Central memory CD4-positive, alpha-beta T cell (primary cell): Measurements from ENCODE around the gene MYBBP1A.

ENCODE experiments used
- DNase-seq: peaks from one replicate; pipeline ENCODE4 v3.0.0; 2022

Gene MYBBP1A

DNA sequence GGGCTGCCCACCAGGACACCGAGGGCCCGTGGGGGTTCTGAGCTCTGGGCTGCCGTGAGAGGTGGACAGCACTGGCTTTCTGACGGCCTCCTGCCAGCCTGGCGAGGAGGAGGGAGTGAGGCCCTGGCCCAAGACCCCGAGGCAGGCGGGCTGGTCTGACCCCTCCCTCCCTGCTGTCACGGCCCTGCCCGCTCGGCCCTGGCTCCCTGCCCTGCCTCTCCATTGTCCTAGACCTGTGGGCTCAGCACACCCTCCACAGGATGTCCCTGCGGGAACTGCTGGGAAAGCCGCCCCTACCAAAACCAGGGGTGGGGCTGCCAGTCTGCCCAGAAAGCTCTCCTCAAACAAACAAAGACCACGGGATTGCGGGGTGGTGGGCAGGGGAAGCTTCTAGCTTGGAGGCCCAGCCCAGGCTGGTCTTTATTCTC, 35.8 kb downstream of the MYBBP1A start:
- DNase-seq = no peak

- no peak for DNase-seq
Observed at GRCh38 chr17:4518901-4519300, 36.3 kb downstream of the MYBBP1A start.

DNA sequence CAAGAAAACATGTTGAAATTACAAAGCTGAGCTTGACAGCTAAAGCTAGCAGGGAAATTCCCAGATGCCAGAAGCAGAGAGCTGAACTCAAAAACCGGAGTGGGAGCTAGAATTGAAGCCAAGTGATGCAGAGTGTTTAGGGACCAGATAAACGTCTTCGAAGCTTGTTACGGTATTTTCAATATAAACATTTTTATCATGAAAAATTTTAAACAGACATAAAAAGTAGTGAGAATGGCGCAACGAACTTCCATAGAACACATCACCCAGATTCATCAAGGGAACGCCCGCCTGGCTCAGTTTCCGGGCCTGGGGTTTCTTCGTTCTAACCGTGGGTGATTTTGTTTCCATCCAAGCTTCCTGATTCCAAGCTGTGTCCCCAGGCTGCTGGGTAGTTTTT, 38.4 kb downstream of the MYBBP1A start:
- no peak for DNase-seq

- DNase-seq = no peak
Observed at GRCh38 chr17:4515501-4515900, 39.7 kb downstream of the MYBBP1A start.

DNA sequence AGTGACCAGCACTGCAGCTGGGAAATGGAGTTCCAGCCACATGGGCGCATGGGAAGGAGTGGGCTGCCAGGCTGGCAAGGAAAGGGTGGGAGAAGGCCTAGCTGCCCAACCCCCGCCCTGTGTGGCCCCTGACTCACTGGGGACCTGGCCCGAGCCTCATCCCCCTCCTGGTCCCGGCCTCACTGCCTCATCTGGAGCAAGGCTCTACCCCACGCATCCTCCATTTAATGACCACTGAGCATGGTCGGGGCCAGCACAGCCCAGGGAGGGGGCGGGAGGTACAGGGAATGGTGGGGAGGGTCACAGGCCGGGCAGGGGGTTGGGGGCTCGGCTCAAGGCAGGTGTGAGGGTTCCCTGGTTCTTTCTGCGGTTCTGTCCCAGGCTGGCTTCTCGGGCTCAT, 40.4 kb downstream of the MYBBP1A start:
- DNase-seq = no peak

GRCh38 chr17:4514206-4514605, 41.0 kb downstream of the MYBBP1A start:
- no peak for DNase-seq

GRCh38 chr17:4513113-4514032, 41.8 kb downstream of the MYBBP1A start:
- DNase-seq = no peak

GRCh38 chr17:4512156-4513112, 42.8 kb downstream of the MYBBP1A start:
- no peak for DNase-seq

DNA sequence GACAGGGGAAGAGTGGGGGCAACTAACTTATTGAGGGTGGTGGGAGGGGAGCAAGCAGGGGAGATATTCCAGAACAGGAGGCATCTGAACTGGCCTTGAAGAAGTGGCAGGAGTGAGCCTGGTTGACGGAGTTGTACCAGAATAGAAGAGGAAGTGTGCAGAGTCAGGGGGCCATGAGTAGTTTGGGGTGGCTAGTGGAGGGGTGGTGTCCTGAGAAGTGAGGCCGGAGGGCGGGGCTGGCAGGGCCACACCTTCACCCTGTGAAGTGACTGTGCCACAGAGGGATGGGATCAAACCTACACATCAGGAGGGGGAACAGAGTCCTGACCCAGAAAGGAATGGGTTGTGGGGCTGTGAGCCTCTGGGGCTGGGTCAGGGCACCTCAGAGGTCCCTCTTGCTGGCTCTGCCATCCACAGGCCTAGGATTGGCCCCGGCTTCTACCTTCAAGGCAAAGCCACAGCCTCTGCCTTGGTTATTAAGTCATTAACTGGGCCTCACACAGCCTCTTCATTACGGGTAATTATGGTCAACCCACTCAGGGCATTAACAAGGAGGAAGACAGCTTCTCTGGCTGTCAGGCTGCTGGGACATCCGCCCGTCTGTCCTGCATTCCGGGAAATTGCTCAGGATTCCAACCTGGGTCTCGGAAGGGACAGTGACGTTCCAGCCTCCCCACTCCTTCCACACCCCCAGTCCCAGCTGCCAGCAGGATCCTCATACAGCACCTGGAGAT, 43.8 kb downstream of the MYBBP1A start:
- no peak for DNase-seq

- no peak for DNase-seq
Observed at GRCh38 chr17:4510618-4510941, 44.6 kb downstream of the MYBBP1A start.

GRCh38 chr17:4509923-4510617, 45.1 kb downstream of the MYBBP1A start:
- DNase-seq = no peak

DNA sequence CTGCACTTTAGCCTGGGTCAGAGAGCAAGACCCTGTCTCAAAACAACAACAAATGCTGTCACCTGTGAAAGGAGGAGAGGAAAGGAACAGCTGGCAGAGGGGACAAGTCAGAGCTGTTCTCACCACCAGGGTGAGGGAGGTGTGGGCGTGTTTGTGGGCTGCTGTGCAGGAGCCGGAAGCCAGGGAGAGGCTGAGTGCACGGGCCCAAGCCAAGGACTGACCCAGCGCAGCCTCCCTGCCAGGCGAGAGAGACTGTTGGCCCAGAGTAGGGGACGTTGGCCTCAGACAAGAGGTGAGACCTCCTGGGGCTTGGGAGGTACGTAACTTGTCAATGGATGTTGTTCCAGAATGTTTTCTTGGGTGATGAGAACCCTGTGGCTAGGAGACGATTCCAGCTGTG, 45.8 kb downstream of the MYBBP1A start:
- no peak for DNase-seq

DNA sequence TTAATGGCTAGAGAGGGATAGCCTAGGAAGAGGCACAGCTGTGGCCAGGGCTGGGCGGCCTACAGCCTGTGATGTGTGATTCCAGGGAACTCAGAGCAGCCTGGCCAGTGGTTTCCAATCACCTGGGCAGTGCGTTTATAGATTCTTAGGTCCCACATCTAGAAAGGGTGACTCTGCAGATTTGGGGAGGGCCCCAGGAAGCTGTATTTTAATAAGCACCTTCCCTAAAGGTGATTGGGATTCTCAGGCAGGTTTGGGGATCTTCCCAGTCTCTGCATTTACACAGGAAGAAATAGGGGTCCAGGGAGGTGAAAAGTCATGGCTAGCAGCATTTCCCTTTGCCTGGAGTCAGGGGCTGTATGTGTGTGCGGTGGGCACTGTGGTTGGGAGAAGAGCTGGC, 47.0 kb downstream of the MYBBP1A start:
- no peak for DNase-seq

- DNase-seq = no peak
Observed at GRCh38 chr17:4507361-4508111, 47.6 kb downstream of the MYBBP1A start.

GRCh38 chr17:4506892-4507291, 48.3 kb downstream of the MYBBP1A start:
- DNase-seq = no peak

- DNase-seq = no peak
Observed at GRCh38 chr17:4506175-4506813, 48.9 kb downstream of the MYBBP1A start.

- no peak for DNase-seq
Observed at GRCh38 chr17:4505187-4505586, 50.0 kb downstream of the MYBBP1A start.

GRCh38 chr17:4504188-4504587, 51.0 kb downstream of the MYBBP1A start:
- DNase-seq = no peak

DNA sequence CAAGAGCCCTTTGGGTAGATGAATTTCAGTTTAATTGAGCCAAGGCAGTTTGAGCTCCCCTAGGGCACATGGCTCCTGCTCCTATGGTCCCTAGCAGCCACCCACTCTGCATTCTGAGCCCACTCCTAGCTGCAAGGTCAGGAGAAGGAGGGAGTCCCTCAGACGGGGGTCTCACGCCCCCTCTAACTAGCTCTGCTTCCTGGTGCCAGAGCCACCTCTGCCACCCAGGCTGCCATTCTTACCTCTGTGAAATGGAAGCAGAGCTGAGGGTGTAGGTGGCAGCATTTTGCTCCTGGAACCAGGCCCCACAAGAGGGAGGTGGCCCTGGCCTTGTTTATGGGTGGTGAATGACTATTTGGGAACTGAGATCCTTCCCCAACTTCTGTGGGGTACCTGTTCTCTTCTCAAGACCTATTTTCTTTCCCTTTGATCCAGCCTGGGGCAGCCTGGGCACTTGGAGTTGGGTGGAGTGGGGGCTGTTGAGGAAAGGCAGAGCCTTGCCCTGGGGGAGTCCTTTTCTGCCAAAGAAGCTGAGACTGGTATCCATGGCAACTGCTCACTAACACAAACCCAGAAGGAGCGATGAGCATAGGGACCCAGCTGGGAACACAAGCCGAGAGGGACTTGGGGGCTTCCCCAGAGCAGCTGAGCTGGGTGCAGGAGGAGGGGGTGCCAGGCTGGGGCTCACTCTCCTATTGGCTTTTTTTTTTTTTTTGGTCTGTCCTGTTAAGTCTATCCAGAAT, 51.7 kb downstream of the MYBBP1A start:
- DNase-seq = no peak

- DNase-seq = no peak
Observed at GRCh38 chr17:4502466-4503154, 52.6 kb downstream of the MYBBP1A start.
